Testis (tissue), 2 donors: ENCODE results near the gene ZNF84.

Experiments
- POLR2A ChIP-seq: fragments of 450-650 bp; IDR thresholded peaks from one replicate; pipeline ENCODE4 v1.6.1; 2017; ENCODE audit warnings: antibody characterized with exemption, mild to moderate bottlenecking, moderate library complexity
- TF ChIP-seq, protein P1 (sequence below), 3 experiments: fragments of 450-650 bp in 2 of 3; fragments of 200-600 bp in 1 of 3; sonication (generic) in 1 of 3; IDR thresholded peaks; one replicate each; pipeline ENCODE4 v1.5.1; 2016 to 2019; ENCODE audit warnings: antibody characterized with exemption in 3 of 3, mild to moderate bottlenecking in 2 of 3, moderate library complexity in 1 of 3

DNA sequence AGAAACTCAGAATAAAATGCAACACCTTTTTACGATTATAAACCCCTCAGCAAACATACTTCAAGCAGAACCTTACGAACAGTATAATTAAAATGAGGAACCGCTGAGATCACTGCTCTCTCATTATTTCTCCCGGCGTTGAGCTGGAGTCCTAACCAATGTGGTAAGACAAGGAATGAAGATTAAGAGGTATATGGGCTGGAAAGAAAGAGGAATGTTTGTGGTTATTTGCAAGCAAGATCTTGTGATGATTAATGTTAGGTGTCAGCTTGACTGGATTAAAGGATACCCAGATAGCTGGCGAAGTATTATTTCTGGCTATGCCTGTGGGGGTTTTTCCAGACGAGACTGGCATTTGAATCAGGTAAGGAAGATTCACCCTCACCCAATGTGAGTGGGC, 10.3 kb upstream of the ZNF84 start:
- TF ChIP-seq POLR2A = no peak
- TF ChIP-seq, protein P1, sequence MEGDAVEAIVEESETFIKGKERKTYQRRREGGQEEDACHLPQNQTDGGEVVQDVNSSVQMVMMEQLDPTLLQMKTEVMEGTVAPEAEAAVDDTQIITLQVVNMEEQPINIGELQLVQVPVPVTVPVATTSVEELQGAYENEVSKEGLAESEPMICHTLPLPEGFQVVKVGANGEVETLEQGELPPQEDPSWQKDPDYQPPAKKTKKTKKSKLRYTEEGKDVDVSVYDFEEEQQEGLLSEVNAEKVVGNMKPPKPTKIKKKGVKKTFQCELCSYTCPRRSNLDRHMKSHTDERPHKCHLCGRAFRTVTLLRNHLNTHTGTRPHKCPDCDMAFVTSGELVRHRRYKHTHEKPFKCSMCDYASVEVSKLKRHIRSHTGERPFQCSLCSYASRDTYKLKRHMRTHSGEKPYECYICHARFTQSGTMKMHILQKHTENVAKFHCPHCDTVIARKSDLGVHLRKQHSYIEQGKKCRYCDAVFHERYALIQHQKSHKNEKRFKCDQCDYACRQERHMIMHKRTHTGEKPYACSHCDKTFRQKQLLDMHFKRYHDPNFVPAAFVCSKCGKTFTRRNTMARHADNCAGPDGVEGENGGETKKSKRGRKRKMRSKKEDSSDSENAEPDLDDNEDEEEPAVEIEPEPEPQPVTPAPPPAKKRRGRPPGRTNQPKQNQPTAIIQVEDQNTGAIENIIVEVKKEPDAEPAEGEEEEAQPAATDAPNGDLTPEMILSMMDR (IDR thresholded peaks at IDR 0.05) = no peak
